ENCODE measurements around the gene TPSAB1. TPM values are rescaled to one million over a fixed set of nuclear protein-coding genes. Genes with fewer than 3 reads are reported as not detected.
"Not testable (repeated sequence)": the region's sequence is repeated elsewhere in the genome, so short reads cannot be mapped to it uniquely, and the experiment has no call there.

TPSAB1 gene
- total and polyA plus RNA-seq, 2 donors from 2014 or later, result 1.6 to 156 TPM

- FAIRE-seq; H3K36me3 ChIP-seq (ENCODE audit: control insufficient read depth in 2 of 3, insufficient read depth in 3 of 3, low read length in 3 of 3); H3K27ac ChIP-seq (ENCODE audit: low read depth in 2 of 2, low read length in 2 of 2); H3K9ac ChIP-seq (ENCODE audit: low read length in 3 of 3); H3K4me3 ChIP-seq (ENCODE audit: low read length in 3 of 3); H3K27me3 ChIP-seq (ENCODE audit: control insufficient read depth, insufficient read depth, low read length); H3K9me3 ChIP-seq (ENCODE audit: control insufficient read depth in 2 of 3, insufficient read depth in 1 of 3, low read length in 3 of 3); intact Hi-C loops (cut with DNase I); H3K4me1 ChIP-seq (ENCODE audit: control insufficient read depth in 2 of 3, insufficient read depth in 2 of 3, low read depth in 1 of 3, low read length in 3 of 3): not testable (repeated sequence)
- DNase-seq, result peak in 1 of 5 donors; percentile 31
These were observed 11.0 kb upstream of the TPSAB1 start for GRCh38 chr16:1229476-1229875.

GRCh38 chr16:1230084-1230470 lies 10.4 kb upstream of the TPSAB1 start, which contains the start of gene TPSB2:
TPSB2 (minus strand) TSS chr16:1230184; CDS start chr16:1229951, 233 bp downstream.
- H3K27ac ChIP-seq (ENCODE audit: low read depth in 2 of 2, low read length in 2 of 2); H3K36me3 ChIP-seq (ENCODE audit: control insufficient read depth in 2 of 3, insufficient read depth in 3 of 3, low read length in 3 of 3); H3K27me3 ChIP-seq (ENCODE audit: control insufficient read depth, insufficient read depth, low read length); DNase-seq; FAIRE-seq; H3K9me3 ChIP-seq (ENCODE audit: control insufficient read depth in 2 of 3, insufficient read depth in 1 of 3, low read length in 3 of 3); intact Hi-C loops (cut with DNase I); H3K9ac ChIP-seq (ENCODE audit: low read length in 3 of 3); H3K4me3 ChIP-seq (ENCODE audit: low read length in 3 of 3); H3K4me1 ChIP-seq (ENCODE audit: control insufficient read depth in 2 of 3, insufficient read depth in 2 of 3, low read depth in 1 of 3, low read length in 3 of 3): not testable (repeated sequence)

- H3K4me3 ChIP-seq (ENCODE audit: low read length in 3 of 3); H3K9me3 ChIP-seq (ENCODE audit: control insufficient read depth in 2 of 3, insufficient read depth in 1 of 3, low read length in 3 of 3); FAIRE-seq; DNase-seq; H3K27me3 ChIP-seq (ENCODE audit: control insufficient read depth, insufficient read depth, low read length); H3K27ac ChIP-seq (ENCODE audit: low read depth in 2 of 2, low read length in 2 of 2); H3K9ac ChIP-seq (ENCODE audit: low read length in 3 of 3); intact Hi-C loops (cut with DNase I); H3K4me1 ChIP-seq (ENCODE audit: control insufficient read depth in 2 of 3, insufficient read depth in 2 of 3, low read depth in 1 of 3, low read length in 3 of 3); H3K36me3 ChIP-seq (ENCODE audit: control insufficient read depth in 2 of 3, insufficient read depth in 3 of 3, low read length in 3 of 3): not testable (repeated sequence)
These were observed 9.9 kb upstream of the TPSAB1 start for GRCh38 chr16:1230471-1231212.

- not testable (repeated sequence) for FAIRE-seq
These were observed 9.2 kb upstream of the TPSAB1 start for GRCh38 chr16:1231301-1231700.

GRCh38 chr16:1232049-1232748 lies 8.3 kb upstream of the TPSAB1 start:
- H3K4me1 ChIP-seq (ENCODE audit: control insufficient read depth in 2 of 3, insufficient read depth in 2 of 3, low read depth in 1 of 3, low read length in 3 of 3); H3K27ac ChIP-seq (ENCODE audit: low read depth in 2 of 2, low read length in 2 of 2); H3K27me3 ChIP-seq (ENCODE audit: control insufficient read depth, insufficient read depth, low read length); H3K9me3 ChIP-seq (ENCODE audit: control insufficient read depth in 2 of 3, insufficient read depth in 1 of 3, low read length in 3 of 3); DNase-seq; FAIRE-seq; H3K36me3 ChIP-seq (ENCODE audit: control insufficient read depth in 2 of 3, insufficient read depth in 3 of 3, low read length in 3 of 3); intact Hi-C loops (cut with DNase I); H3K9ac ChIP-seq (ENCODE audit: low read length in 3 of 3); H3K4me3 ChIP-seq (ENCODE audit: low read length in 3 of 3): not testable (repeated sequence)

More at GRCh38 chr16:1231301-1231700, 9.2 kb upstream of the TPSAB1 start:
- H3K4me1 ChIP-seq (ENCODE audit: control insufficient read depth in 2 of 3, insufficient read depth in 2 of 3, low read depth in 1 of 3, low read length in 3 of 3); intact Hi-C loops (cut with DNase I); H3K9me3 ChIP-seq (ENCODE audit: control insufficient read depth in 2 of 3, insufficient read depth in 1 of 3, low read length in 3 of 3); H3K4me3 ChIP-seq (ENCODE audit: low read length in 3 of 3); H3K27ac ChIP-seq (ENCODE audit: low read depth in 2 of 2, low read length in 2 of 2); H3K9ac ChIP-seq (ENCODE audit: low read length in 3 of 3); H3K36me3 ChIP-seq (ENCODE audit: control insufficient read depth in 2 of 3, insufficient read depth in 3 of 3, low read length in 3 of 3); H3K27me3 ChIP-seq (ENCODE audit: control insufficient read depth, insufficient read depth, low read length): not testable (repeated sequence)
- DNase-seq, result peak in 1 of 5 donors; percentile 62

- H3K4me1 ChIP-seq (ENCODE audit: control insufficient read depth in 2 of 3, insufficient read depth in 2 of 3, low read depth in 1 of 3, low read length in 3 of 3); H3K4me3 ChIP-seq (ENCODE audit: low read length in 3 of 3); intact Hi-C loops (cut with DNase I); DNase-seq; H3K27ac ChIP-seq (ENCODE audit: low read depth in 2 of 2, low read length in 2 of 2); H3K9me3 ChIP-seq (ENCODE audit: control insufficient read depth in 2 of 3, insufficient read depth in 1 of 3, low read length in 3 of 3); H3K27me3 ChIP-seq (ENCODE audit: control insufficient read depth, insufficient read depth, low read length); H3K9ac ChIP-seq (ENCODE audit: low read length in 3 of 3); H3K36me3 ChIP-seq (ENCODE audit: control insufficient read depth in 2 of 3, insufficient read depth in 3 of 3, low read length in 3 of 3); FAIRE-seq: not testable (repeated sequence)
These were observed 3.8 kb upstream of the TPSAB1 start for GRCh38 chr16:1236659-1237058.

Data from kidney (tissue), 11 donors.